ENCODE results near the gene KIAA0825. TPM values are rescaled to one million over a fixed set of nuclear protein-coding genes. Genes with fewer than 3 reads are reported as not detected.

The KIAA0825 gene
- polyA plus RNA-seq, 1 of the 3 experiments (the other 2 are of a cell fraction) = 0.61 TPM

DNA sequence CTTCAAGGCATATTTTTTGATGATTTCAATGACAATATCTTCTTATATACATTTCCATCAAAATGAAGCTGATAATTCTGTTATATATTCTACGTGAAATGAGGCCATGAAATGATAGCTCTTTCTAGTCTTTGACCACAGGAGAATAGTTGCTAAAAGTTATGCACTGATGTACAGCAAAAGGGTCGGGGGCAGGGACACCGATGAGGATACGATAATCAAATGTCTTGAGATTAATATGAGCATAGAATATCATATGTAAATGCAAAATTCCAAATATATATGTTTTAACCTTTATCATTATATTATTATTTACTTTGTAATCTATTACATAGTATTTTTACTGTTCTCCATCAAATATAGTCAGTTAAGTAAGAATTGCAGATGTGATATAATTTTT lies 264.8 kb downstream of the KIAA0825 start:
- WGBS (ENCODE audit: low lambda C conversion rate) = 85% methylated on average over 4 of the region's 4 CpGs
- Histone ChIP-seq H3F3A (replicated peaks; ENCODE audit: insufficient read depth) (no peaks in the 10 kb centered on the region), H2AFZ (ENCODE audit: low read depth) (no peak overlapping the region), H4K20me1 (ENCODE audit: insufficient read depth) (no peaks in the 10 kb centered on the region), H3K27ac (ENCODE audit: low read depth in 2 of 2, low read length in 1 of 2) (no peak overlapping the region), H3K9me2 (0 out of 2 replicates have a peak, but pooled peaks cover under 1% of the 10 kb centered on the region), H3K9ac (no peak overlapping the region), H3K4me1 (ENCODE audit: control insufficient read depth in 1 of 2, insufficient read depth in 2 of 2, low read depth in 1 of 2, low read length in 1 of 2) (no peaks in the 10 kb centered on the region), H3K79me2 (ENCODE audit: insufficient read depth) (no peaks in the 10 kb centered on the region), H3K36me3 (replicated peaks in 1 of 2; ENCODE audit: control insufficient read depth in 1 of 2, insufficient read depth in 2 of 2, low read length in 1 of 2) (no peaks in the 10 kb centered on the region), H3K4me3 (ENCODE audit: low read depth in 2 of 2, low read length in 1 of 2) (no peak overlapping the region), H3K27me3 (ENCODE audit: insufficient read depth) (no peaks in the 10 kb centered on the region), H3K9me3 (no peaks in the 10 kb centered on the region), H3K4me2 (no peak overlapping the region)
- CTCF ChIA-PET = no interaction called here
- DNase-seq = no peak
- POLR2A ChIA-PET = no interaction called here
- TF ChIP-seq CHD2 (IDR thresholded peaks at IDR 0.05; ENCODE audit: low read length, partially characterized antibody) = no peak
- no peak for TF ChIP-seq YY1 (IDR thresholded peaks at IDR 0.05; ENCODE audit: low read depth)
- TF ChIP-seq, protein P1, sequence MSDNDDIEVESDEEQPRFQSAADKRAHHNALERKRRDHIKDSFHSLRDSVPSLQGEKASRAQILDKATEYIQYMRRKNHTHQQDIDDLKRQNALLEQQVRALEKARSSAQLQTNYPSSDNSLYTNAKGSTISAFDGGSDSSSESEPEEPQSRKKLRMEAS (IDR thresholded peaks at IDR 0.05; ENCODE audit: low read depth) = no peak
- TF ChIP-seq RFX5 (IDR thresholded peaks at IDR 0.05; ENCODE audit: low read length) = no peak
- TF ChIP-seq, protein P2, sequence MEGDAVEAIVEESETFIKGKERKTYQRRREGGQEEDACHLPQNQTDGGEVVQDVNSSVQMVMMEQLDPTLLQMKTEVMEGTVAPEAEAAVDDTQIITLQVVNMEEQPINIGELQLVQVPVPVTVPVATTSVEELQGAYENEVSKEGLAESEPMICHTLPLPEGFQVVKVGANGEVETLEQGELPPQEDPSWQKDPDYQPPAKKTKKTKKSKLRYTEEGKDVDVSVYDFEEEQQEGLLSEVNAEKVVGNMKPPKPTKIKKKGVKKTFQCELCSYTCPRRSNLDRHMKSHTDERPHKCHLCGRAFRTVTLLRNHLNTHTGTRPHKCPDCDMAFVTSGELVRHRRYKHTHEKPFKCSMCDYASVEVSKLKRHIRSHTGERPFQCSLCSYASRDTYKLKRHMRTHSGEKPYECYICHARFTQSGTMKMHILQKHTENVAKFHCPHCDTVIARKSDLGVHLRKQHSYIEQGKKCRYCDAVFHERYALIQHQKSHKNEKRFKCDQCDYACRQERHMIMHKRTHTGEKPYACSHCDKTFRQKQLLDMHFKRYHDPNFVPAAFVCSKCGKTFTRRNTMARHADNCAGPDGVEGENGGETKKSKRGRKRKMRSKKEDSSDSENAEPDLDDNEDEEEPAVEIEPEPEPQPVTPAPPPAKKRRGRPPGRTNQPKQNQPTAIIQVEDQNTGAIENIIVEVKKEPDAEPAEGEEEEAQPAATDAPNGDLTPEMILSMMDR (IDR thresholded peaks at IDR 0.05) = no peak
- TF ChIP-seq, protein P3, sequence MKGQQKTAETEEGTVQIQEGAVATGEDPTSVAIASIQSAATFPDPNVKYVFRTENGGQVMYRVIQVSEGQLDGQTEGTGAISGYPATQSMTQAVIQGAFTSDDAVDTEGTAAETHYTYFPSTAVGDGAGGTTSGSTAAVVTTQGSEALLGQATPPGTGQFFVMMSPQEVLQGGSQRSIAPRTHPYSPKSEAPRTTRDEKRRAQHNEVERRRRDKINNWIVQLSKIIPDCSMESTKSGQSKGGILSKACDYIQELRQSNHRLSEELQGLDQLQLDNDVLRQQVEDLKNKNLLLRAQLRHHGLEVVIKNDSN (IDR thresholded peaks at IDR 0.05; ENCODE audit: borderline replicate concordance, low read depth) = no peak
- TF ChIP-seq SMC3 (IDR thresholded peaks at IDR 0.05; ENCODE audit: low read depth, low read length) = no peak
- no peak for TF ChIP-seq FOXM1 (IDR thresholded peaks at IDR 0.05; ENCODE audit: low read depth)
- no peak for TF ChIP-seq EZH2phosphoT487 (IDR thresholded peaks at IDR 0.05; ENCODE audit: borderline replicate concordance, low read depth)
- TF ChIP-seq MEF2A (IDR thresholded peaks at IDR 0.05; ENCODE audit: borderline replicate concordance, low read depth) = no peak
- TF ChIP-seq, protein P4, sequence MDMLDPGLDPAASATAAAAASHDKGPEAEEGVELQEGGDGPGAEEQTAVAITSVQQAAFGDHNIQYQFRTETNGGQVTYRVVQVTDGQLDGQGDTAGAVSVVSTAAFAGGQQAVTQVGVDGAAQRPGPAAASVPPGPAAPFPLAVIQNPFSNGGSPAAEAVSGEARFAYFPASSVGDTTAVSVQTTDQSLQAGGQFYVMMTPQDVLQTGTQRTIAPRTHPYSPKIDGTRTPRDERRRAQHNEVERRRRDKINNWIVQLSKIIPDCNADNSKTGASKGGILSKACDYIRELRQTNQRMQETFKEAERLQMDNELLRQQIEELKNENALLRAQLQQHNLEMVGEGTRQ (IDR thresholded peaks at IDR 0.05; ENCODE audit: borderline replicate concordance, low read depth, low read length) = no peak
- TF ChIP-seq RCOR1 (IDR thresholded peaks at IDR 0.05; ENCODE audit: low read length) = no peak
- no peak for TF ChIP-seq NRF1 (IDR thresholded peaks at IDR 0.05; ENCODE audit: low read depth, low read length)
- TF ChIP-seq POLR2AphosphoS5 (IDR thresholded peaks at IDR 0.05; ENCODE audit: low read depth, low read length) = no peak
- TF ChIP-seq ELF1 (IDR thresholded peaks at IDR 0.05) = no peak
- no peak for TF ChIP-seq GABPA (IDR thresholded peaks at IDR 0.05; ENCODE audit: low read depth)
- no peak for TF ChIP-seq TEAD4 (IDR thresholded peaks at IDR 0.05; ENCODE audit: borderline replicate concordance, insufficient read depth)
